ENCODE measurements around the gene SDS. TPM values are rescaled to one million over a fixed set of nuclear protein-coding genes. Genes with fewer than 3 reads are reported as not detected.

SDS gene
- total and polyA plus RNA-seq, 2 experiments from 2014 or later: not detected

GRCh38 chr12:113435367-113435766, 31.7 kb upstream of the SDS start:
- in situ Hi-C loops (cut with MboI): no loop called here
- H3K4me2 ChIP-seq (ENCODE audit: unreplicated experiment): no peak overlapping the region
- no peaks in the 10 kb centered on the region for H3K79me2 ChIP-seq (ENCODE audit: insufficient read depth)
- no peaks in the 10 kb centered on the region for H4K20me1 ChIP-seq (ENCODE audit: insufficient read depth)
- H3K4me3 ChIP-seq: no peak overlapping the region
- no peak overlapping the region for H2AFZ ChIP-seq
- H3K4me1 ChIP-seq (ENCODE audit: insufficient read depth): no peaks in the 10 kb centered on the region
- H3K9ac ChIP-seq: no peak overlapping the region
- H3K9me2 ChIP-seq (ENCODE audit: insufficient read depth): no peaks in the 10 kb centered on the region
- H3K27ac ChIP-seq: no peak overlapping the region
- no peaks in the 10 kb centered on the region for H3K36me3 ChIP-seq (ENCODE audit: low read depth)
- no peak for DNase-seq
- TF ChIP-seq EZH2 (IDR thresholded peaks at IDR 0.05; ENCODE audit: insufficient read depth, poor library complexity, severe bottlenecking) (no peak), EZH2phosphoT487 (IDR thresholded peaks at IDR 0.05; ENCODE audit: insufficient read depth, low read depth) (no peak)
- no peaks in the 10 kb centered on the region for H3K9me3 ChIP-seq (ENCODE audit: low read depth)
- 70 to 71% methylated on average over 5 of the region's 5 CpGs for WGBS, 2 experiments (ENCODE audit: low coverage in 1 of 2, low lambda C conversion rate in 2 of 2, missing lambda C conversion rate in 2 of 2)
- H3F3A ChIP-seq (ENCODE audit: insufficient read depth): no peaks in the 10 kb centered on the region
- H3K27me3 ChIP-seq (replicated peaks; ENCODE audit: insufficient read depth): peaks cover 1% of the 10 kb centered on the region; the same call in 1 of the 2 replicates

- H3K4me2 ChIP-seq (ENCODE audit: unreplicated experiment): no peak overlapping the region
- H3K9ac ChIP-seq: no peak overlapping the region
- H3K79me2 ChIP-seq (ENCODE audit: insufficient read depth): no peaks in the 10 kb centered on the region
- H3K36me3 ChIP-seq (ENCODE audit: low read depth): no peaks in the 10 kb centered on the region
- H3K27me3 ChIP-seq (replicated peaks; ENCODE audit: insufficient read depth): no peaks in the 10 kb centered on the region
- H3F3A ChIP-seq (ENCODE audit: insufficient read depth): no peaks in the 10 kb centered on the region
- DNase-seq: no peak
- no peaks in the 10 kb centered on the region for H3K4me1 ChIP-seq (ENCODE audit: insufficient read depth)
- H4K20me1 ChIP-seq (ENCODE audit: insufficient read depth): no peaks in the 10 kb centered on the region
- TF ChIP-seq EZH2 (IDR thresholded peaks at IDR 0.05; ENCODE audit: insufficient read depth, poor library complexity, severe bottlenecking): no peak
- TF ChIP-seq EZH2phosphoT487 (IDR thresholded peaks at IDR 0.05; ENCODE audit: insufficient read depth, low read depth): no peak
- no peak overlapping the region for H3K27ac ChIP-seq
- H3K9me3 ChIP-seq (ENCODE audit: low read depth): no peaks in the 10 kb centered on the region
- no peaks in the 10 kb centered on the region for H3K9me2 ChIP-seq (ENCODE audit: insufficient read depth)
- H3K4me3 ChIP-seq: no peak overlapping the region
- in situ Hi-C loops (cut with MboI): no loop called here
- no peak overlapping the region for H2AFZ ChIP-seq
These were observed 29.3 kb upstream of the SDS start for GRCh38 chr12:113432986-113433385.

GRCh38 chr12:113428482-113428881, 24.8 kb upstream of the SDS start:
- H3K4me2 ChIP-seq (ENCODE audit: unreplicated experiment): no peak overlapping the region
- in situ Hi-C loops (cut with MboI): loop anchor here (10.0 kb wide), 1 partner anchor 234 kb away; no protein-coding TSS in a partner anchor
- no peak for DNase-seq
- no peak overlapping the region for H3K4me3 ChIP-seq
- no peaks in the 10 kb centered on the region for H3K9me3 ChIP-seq (ENCODE audit: low read depth)
- no peaks in the 10 kb centered on the region for H3K4me1 ChIP-seq (ENCODE audit: insufficient read depth)
- H3F3A ChIP-seq (ENCODE audit: insufficient read depth): no peaks in the 10 kb centered on the region
- no peak overlapping the region for H2AFZ ChIP-seq
- H3K9ac ChIP-seq: no peak overlapping the region
- no peaks in the 10 kb centered on the region for H3K27me3 ChIP-seq (replicated peaks; ENCODE audit: insufficient read depth)
- no peaks in the 10 kb centered on the region for H4K20me1 ChIP-seq (ENCODE audit: insufficient read depth)
- TF ChIP-seq EZH2 (IDR thresholded peaks at IDR 0.05; ENCODE audit: insufficient read depth, poor library complexity, severe bottlenecking) (no peak), EZH2phosphoT487 (IDR thresholded peaks at IDR 0.05; ENCODE audit: insufficient read depth, low read depth) (no peak)
- H3K27ac ChIP-seq: no peak overlapping the region
- no peaks in the 10 kb centered on the region for H3K79me2 ChIP-seq (ENCODE audit: insufficient read depth)
- H3K9me2 ChIP-seq (ENCODE audit: insufficient read depth): no peaks in the 10 kb centered on the region
- WGBS, 2 experiments (ENCODE audit: low coverage in 1 of 2, low lambda C conversion rate in 2 of 2, missing lambda C conversion rate in 2 of 2): 100% methylated on average over 1 of the region's 1 CpG
- no peaks in the 10 kb centered on the region for H3K36me3 ChIP-seq (ENCODE audit: low read depth)

- H3K36me3 ChIP-seq (ENCODE audit: low read depth): no peaks in the 10 kb centered on the region
- H2AFZ ChIP-seq: no peak overlapping the region
- DNase-seq: no peak
- 62 to 68% methylated on average over 8 to 9 of the region's 9 CpGs for WGBS, 2 experiments (ENCODE audit: low coverage in 1 of 2, low lambda C conversion rate in 2 of 2, missing lambda C conversion rate in 2 of 2)
- in situ Hi-C loops (cut with MboI): loop anchor here (10.0 kb wide), 1 partner anchor 233 kb away; no protein-coding TSS in a partner anchor
- H3K9me2 ChIP-seq (ENCODE audit: insufficient read depth): no peaks in the 10 kb centered on the region
- no peaks in the 10 kb centered on the region for H3K27me3 ChIP-seq (replicated peaks; ENCODE audit: insufficient read depth)
- H3K4me1 ChIP-seq (ENCODE audit: insufficient read depth): 0 out of 2 replicates have a peak, but pooled peaks cover 1% of the 10 kb centered on the region
- H3K4me2 ChIP-seq (ENCODE audit: unreplicated experiment): no peak overlapping the region
- H3K27ac ChIP-seq: no peak overlapping the region
- H3K9ac ChIP-seq: no peak overlapping the region
- H4K20me1 ChIP-seq (ENCODE audit: insufficient read depth): no peaks in the 10 kb centered on the region
- H3K9me3 ChIP-seq (ENCODE audit: low read depth): no peaks in the 10 kb centered on the region
- H3F3A ChIP-seq (ENCODE audit: insufficient read depth): no peaks in the 10 kb centered on the region
- H3K4me3 ChIP-seq: no peak overlapping the region
- H3K79me2 ChIP-seq (ENCODE audit: insufficient read depth): no peaks in the 10 kb centered on the region
- TF ChIP-seq EZH2phosphoT487 (IDR thresholded peaks at IDR 0.05; ENCODE audit: insufficient read depth, low read depth): no peak
- no peak for TF ChIP-seq EZH2 (IDR thresholded peaks at IDR 0.05; ENCODE audit: insufficient read depth, poor library complexity, severe bottlenecking)
These were observed 24.2 kb upstream of the SDS start for GRCh38 chr12:113427882-113428281.

- Histone ChIP-seq H3K36me3 (ENCODE audit: low read depth) (no peaks in the 10 kb centered on the region), H4K20me1 (ENCODE audit: insufficient read depth) (no peaks in the 10 kb centered on the region), H3K4me2 (ENCODE audit: unreplicated experiment) (no peak overlapping the region), H3K4me3 (no peak overlapping the region), H3F3A (ENCODE audit: insufficient read depth) (no peaks in the 10 kb centered on the region), H3K9me2 (ENCODE audit: insufficient read depth) (no peaks in the 10 kb centered on the region), H3K27me3 (replicated peaks; ENCODE audit: insufficient read depth) (no peaks in the 10 kb centered on the region), H3K27ac (no peak overlapping the region), H3K4me1 (ENCODE audit: insufficient read depth) (0 out of 2 replicates have a peak, but pooled peaks cover 5% of the 10 kb centered on the region), H3K79me2 (ENCODE audit: insufficient read depth) (no peaks in the 10 kb centered on the region), H2AFZ (no peak overlapping the region), H3K9ac (no peak overlapping the region), H3K9me3 (ENCODE audit: low read depth) (no peaks in the 10 kb centered on the region)
- TF ChIP-seq EZH2 (IDR thresholded peaks at IDR 0.05; ENCODE audit: insufficient read depth, poor library complexity, severe bottlenecking) (no peak), EZH2phosphoT487 (IDR thresholded peaks at IDR 0.05; ENCODE audit: insufficient read depth, low read depth) (no peak)
- no peak for DNase-seq
- WGBS, 2 experiments (ENCODE audit: low coverage in 1 of 2, low lambda C conversion rate in 2 of 2, missing lambda C conversion rate in 2 of 2): 14 to 23% methylated on average over 9 to 10 of the region's 11 CpGs
- in situ Hi-C loops (cut with MboI): loop anchor here (10.0 kb wide), 1 partner anchor 231 kb away; no protein-coding TSS in a partner anchor
These were observed 22.3 kb upstream of the SDS start for GRCh38 chr12:113425960-113426453.
